ENCODE measurements around the gene SLC25A22.

The SLC25A22 gene

DNA sequence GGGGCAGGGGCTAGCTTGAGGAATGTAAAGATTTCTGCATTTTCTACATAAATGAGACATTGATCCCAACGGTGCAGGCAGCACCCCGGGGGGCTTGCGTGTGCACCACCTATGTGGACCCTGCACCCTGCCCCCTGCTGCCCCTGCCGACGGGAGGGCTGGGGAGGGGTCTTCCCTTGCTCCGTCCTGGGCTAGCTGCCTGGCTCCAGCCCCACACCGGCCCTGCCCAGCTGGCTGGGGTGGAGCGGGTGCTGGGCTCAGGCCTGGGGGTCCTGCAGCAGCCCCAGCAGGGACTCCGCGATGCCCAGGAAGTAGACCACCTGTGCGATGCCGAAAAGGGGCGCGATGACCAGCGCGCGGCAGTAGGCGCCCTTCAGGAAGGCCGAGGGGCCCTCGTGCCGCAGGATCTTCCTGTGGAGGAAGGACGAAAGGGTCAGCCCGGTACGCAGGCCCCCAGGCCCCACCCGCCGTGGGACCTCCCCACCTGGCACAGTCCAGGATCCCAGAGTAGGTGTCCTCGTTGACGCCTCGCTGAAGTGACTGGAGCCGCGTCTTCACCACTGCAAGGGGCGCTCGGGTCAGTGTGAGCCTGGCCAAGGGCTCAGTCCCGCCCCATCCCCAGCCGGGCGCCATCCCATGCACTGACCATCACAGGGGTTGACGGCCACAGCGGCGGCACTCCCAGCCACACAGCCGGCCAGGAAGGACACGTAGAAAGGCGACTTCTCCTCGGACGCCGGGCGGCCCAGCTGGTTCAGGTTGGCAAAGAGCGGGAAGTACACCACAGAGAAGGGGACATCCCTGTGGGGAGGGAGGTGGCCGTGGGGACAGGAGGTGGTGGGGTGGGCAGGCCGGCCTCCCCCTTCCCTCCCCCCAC lies 6.2 kb downstream of the SLC25A22 start:
- in situ Hi-C loops (cut with MboI; ENCODE audit: low sequenced_read_pairs): no loop called here

DNA sequence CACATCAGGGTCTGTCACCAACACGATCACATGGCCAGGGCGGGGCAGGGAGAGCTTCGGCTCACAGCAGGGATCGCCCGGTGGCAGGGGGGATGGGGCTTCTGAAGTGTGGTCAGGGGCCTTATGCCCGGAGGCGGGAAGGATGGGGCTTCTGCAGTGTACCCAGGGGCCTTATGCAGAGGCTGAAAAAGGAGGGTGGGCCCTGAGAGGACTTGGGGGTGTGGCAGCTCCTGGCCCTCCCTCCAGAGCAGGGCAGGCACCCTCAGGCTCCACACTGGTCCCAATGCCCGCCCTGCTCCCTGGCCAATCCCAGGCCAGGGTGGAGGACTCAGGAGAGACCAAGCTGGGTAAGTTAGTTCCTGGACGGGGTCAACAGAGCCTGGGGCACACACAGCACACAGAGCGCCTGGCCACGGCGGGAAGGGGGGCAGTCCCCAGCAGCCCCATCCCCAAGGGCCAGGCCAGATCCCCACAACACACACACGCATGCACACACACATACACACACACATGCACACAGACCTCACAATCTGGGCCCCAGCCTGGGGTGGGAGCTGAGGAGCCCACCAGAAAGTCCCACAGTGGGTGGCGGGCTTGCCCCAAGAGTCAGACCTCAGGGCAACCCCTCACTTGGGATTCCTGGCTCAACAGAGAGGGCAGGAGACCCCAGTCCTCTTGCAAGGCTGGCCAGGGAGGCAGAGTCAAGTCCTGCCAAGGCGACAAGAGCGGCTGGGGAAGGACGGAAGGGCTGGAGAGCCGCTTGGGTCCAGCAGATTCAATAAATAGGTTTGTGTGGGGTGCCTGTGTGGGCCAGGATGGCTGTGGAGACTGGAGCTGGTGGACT lies 7.1 kb downstream of the SLC25A22 start:
- in situ Hi-C loops (cut with MboI; ENCODE audit: low sequenced_read_pairs): no loop called here

DNA sequence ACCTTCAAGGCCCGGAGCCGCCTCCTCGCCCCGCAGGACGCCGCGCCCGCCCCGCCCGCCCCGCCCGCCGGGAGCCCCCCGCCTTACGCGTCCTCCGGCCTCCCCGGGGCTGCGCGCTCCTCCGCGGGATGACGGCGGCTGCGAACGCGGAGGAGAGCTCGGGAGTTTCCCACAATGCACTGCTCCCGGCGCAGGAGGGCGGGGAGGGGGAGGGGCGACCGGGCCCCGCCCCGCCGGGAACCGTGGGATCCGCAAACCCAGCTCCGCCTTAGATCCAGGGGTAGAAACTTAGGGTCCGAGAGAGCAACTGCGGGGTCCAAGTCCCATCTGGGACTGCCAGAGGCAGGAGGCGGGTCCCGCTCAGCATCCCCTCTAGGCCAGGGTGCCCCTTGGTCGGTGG lies 8.1 kb downstream of the SLC25A22 start, which contains the start of gene CEND1:
CEND1 (minus strand) TSS at position 148 of the 400 bp plus-strand sequence. CDS start 1,514 bp downstream, outside the sequence.
- in situ Hi-C loops (cut with MboI; ENCODE audit: low sequenced_read_pairs): no loop called here

DNA sequence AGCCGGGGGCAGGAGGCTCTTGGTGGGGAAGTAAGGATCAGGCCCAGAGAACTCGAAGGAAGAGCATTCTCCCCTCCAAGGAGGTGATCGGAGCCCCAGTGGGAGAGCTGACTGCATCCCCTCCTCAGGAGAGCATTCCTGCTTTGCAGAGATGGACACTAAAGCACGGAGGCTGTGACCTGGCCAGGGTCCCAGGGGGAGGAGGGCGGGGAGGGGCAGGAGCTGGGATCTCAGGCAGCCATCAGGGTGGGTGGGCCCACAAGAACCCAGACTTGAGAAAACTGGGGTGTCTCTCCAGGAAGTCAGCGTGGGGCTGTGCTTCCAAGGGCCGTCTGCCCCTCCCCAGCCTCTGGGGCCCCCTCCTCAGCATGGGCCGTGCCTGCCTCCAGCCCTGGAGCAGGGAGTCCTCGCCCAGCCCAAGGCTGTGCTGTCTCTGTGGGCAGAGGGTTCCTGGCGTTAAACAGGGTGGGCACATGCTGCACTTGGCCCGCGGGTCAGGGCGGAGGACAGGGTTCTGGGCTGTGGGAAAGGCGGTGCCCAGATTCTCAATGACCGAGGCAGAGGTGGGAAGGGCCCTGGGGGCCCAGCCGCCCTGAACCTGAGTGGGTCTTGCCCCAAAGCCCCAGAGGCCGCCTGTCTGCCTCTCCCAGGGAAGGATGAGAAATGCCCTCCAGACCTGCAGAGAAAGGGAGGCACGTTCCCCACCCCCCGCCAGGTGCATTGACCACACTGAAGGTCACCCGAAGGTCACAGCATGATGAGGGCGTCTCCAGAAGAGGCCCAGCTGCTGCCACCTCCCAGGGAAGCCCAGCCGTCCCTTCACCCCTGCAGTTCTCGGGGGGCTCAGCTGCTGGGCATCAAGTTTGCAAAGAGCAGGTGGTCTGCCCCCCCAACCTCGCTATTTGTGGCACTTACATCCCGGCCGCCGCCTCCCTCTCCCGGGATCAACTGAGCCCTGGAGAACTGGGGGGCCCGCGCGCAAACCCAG lies 8.8 kb downstream of the SLC25A22 start:
- in situ Hi-C loops (cut with MboI; ENCODE audit: low sequenced_read_pairs): no loop called here

DNA sequence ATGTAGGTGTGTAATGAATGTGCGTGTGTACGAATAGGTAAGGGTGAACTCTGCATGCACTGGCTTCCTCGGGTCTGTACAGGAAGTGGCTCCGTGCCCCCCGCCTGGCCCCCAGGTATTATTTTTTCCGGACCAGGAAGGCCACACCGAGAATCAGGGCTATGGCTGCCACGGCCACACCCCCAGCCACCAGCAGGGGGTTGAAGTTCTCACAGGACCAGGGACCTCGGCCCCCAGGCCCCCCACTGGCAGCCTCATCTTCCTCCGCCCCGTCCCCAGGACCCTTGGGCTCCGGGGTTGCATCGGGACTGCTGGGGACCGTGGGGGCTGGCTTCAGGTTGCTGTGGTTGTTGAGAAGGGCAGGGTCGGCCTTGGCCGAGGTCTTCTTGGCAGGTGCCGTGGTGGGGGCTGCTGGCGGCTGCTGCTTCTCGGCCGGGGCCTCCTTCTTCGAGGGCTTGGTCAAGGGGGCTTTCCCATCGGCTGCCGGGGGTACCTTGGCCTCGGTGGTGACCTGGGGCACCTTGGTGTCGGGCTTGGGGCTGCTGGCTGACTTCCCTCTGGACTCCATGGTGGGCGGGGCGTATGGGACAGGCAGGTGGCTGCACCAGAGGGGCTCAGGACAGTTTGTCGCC lies 10.0 kb downstream of the SLC25A22 start:
- in situ Hi-C loops (cut with MboI; ENCODE audit: low sequenced_read_pairs): no loop called here

DNA sequence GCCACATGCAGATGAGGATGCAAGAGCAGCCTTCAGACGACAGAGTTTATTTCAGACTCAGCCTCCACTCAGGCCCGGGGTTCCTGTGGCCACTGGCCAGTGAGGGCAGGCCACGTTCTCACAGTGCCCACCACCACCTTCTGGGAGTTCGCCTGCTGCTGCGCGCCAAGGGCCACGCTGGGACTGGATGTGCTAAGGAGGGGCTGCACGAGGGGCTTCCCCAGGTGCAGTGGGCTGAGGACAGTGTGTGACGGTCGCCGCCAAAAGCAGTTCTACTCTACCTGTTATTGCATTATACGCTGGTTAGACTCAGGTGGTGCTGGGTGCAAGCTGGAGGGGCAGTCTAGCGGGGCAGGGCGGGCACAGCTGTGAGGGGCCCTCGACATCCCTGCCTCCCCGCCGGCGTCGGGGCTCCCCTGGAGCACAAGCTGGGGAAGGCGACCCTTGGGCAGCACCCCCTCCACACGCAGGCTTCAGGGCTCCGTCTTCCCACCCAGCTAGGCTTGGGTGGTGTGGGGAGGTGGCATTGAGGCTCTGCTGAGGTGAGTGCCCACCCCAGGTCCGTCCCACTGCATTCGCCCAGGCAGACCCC lies 10.9 kb downstream of the SLC25A22 start:
- in situ Hi-C loops (cut with MboI; ENCODE audit: low sequenced_read_pairs): no loop called here

DNA sequence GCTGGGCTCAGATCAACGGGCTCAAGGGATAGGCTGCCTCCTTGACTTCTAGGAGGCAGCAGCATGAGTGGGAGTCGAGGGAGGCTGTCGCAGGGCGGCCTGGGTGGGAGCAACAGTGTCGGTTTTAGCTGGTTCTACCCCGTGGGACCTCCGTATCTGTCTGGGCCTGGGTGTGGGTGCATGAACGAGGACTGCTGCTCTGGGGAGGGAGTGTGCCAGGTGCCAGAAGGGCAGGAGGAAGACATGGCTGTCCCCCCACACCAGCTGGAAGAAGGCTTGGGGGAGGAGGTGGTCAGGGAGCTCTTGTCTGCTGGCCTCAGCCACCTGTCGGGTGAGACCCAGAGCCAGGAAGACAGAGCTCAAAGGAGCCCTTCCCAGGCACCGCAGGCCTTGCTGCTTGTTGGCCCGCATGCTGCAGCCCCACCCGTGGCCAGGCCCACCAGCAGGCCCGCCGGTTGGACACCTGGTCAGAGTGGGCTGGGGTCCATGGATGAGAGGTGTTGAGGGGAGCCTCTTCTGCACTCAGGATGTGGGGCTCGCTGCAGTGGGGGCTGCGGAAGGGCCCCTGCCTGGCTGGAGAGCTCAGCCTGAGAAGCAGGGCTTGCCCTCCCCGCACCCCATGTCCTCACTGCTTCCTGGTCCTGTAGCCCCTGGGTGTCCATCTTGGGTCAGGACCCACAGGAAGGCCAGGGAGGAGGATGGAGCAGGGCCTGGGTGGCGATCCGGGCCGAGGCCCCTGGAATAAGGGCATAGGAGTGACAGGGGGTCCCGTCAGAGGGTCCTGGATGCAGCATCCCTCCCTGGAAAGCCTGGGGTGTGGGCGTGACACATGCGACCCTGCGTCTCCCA lies 11.6 kb downstream of the SLC25A22 start:
- in situ Hi-C loops (cut with MboI; ENCODE audit: low sequenced_read_pairs): no loop called here

DNA sequence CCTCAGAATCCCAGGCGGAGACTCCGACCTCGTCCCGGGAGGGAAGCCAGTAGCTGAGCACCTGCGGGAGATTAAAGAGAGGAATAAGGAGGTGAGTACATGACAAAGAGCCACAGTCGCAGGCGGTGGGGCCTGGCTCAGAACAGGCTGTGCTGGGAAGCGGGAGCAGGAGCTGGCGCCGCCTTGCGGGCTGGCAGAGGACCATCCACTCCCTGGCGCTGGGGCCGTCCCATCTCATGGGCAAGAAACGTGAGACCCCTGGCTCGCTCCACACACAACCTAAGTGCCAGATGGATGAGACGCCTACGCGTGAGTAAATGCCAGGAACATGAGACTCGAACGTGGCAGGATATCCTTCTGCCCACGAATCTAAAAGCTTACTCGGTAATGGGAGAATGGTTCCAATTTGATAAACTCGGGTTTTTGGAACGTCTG lies 14.5 kb downstream of the SLC25A22 start:
- in situ Hi-C loops (cut with MboI; ENCODE audit: low sequenced_read_pairs): no loop called here

DNA sequence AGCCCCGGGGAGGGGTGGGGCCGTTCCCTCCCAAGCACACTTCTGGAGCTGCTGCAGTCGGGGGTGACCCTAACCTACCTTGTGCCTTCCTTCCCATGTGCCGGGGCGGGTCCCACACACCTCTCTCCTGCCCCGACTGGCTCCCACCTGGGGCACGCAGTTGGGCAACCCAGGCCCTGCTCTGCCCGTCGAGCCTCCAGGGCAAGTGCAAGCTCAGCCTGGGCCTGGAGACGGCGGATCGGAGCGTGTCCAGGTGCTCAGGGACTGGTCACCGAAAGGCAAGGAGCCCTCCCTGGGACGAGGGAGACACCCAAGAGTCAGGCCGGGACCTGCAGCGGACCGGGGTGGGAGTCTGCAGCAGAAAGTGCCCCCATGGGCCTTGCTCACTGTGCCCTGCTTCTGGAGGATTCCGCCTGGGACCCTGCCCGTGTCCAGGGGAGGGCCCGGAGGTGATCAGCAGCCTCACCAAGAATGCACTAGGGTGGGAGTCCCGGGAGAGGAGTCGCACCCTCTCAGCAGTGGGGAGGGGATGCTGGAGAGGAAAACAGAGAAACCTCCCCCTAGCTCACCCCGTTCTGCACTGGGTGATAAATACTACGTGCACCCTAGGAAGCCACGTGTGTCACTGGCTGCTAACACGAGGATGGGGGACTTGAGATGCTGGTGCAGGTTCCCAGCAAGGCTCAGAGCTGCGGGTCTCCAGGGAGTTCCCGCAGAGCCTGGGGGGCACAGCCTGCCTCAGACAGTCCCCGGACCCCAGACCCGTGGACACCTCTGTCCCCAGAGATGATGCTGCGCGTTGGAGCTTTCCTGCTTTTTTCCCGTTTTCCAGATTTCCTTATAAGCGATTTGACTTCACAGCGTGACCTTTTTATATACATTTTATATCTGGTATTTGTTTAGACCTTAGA lies 15.6 kb downstream of the SLC25A22 start:
- in situ Hi-C loops (cut with MboI; ENCODE audit: low sequenced_read_pairs): no loop called here

DNA sequence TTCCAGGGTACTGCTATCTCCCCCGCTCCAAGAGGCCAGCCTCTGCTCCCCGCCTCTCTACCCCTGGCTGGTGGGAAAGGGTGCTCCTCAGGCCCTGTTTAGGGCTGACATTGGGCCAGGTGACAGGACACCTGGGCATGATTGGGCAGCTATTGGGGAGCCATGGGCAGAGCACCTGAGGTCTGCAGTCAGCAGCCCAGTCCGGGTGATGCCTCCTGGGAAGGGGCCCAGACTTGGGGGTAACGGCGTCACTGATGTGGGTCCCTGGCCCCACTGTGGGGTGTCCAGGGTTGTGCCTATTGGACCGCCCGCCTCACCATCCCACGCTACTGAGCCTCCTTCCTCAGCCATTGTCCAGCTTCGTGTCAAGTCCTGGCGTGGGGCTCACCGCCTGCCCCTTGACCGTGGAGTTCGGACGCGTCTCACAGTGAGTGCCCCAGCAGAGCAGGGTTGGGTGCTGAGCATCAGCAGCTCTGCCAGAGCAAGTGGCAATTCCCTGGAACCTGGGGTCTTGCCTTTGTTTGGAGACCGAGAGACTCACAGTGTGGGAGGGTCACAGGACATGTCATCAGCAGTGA lies 18.0 kb downstream of the SLC25A22 start:
- in situ Hi-C loops (cut with MboI; ENCODE audit: low sequenced_read_pairs): no loop called here

DNA sequence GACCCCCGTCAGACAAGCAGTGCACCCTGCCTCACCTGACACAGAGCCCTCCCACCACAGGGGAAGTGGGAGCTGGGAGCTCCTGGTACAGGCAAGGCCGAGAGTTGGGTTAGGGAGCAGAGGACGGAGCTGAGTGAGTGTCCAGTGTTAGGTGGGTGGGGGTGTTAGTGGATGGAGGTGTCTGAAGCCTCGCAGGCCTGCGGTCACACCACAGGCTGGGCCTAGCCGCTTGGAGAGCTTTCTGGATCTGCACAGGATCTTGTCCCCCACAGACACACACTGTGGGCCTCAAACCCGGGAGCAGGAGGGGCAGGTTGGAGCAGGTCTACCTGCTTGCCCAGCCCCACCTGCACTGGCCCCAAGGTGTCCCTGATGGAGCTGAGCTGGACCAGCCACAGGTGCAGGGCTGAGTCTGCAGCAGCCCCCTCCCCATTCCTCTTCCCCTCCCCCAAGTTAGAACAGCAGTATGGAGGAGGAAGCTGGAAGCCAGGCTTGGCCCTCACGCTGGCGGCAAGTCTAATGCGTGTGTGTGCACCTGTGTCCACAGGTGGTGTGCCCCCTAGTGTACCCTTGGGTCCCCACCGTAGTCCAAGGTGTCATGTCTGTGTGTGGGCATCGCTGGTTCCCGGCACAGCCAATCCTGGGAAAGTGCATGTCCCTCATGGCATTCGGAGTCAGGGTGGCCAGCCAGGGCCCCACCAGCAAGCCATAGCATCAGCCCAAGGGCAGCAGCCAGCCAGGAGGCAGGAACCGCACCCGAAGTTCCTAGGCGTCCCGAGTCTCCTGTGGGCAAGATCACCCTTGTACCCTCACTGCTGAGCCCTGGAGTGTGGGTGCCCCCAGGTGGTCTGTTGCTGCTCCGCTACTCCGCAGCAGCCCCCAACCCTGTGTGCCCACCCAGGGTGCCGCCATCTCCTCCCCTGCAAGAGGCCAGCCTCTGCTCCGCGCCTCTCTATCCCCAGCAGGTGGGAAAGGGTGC lies 18.8 kb downstream of the SLC25A22 start:
- in situ Hi-C loops (cut with MboI; ENCODE audit: low sequenced_read_pairs): no loop called here

DNA sequence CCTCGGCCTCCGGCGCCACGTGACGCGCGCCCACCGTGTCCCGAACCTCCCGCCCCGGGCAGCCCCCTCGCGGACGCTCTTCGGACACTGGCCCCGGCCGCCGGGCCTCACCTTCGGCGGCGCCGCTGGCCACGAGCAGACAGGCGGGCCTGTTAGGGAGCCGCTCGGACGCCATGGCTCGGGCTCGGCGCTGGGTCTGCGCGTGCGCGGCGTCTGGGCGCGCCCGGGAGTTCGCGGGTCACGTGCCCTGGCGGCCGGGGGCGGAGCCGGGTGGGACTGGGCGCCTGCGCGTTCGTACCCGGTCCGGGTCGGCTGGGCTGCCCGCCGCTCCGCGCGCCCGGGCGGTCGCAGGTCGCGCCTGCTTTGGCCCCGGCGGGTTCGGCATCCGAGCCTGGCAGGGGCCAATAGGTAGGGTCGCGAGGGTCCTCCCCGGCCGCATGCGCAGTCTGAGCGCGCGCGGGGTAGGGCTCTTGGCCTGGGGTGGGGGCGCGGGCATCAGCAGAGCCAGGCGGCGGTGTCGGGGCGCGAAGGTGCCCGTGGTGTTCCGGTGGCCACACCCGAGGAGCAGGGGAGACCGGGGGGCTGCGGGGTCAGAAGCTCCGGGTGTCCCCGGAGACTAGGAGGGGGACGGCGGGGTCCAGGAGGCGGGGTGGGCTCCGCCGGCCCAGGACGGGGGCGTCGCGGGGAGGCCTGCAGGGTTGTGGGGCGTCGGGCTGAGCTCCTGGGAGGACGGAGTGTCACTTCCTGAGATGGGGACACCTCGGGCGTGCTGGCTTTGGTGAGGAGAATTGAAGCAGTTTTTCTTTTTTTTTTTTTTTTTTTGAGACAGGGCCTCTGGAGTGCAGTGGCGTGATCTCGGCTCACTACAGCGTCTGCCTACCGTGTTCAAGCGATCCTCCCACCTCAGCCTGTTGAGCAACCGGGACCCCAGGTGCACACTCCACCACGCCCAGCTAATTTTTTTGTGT lies 20.5 kb downstream of the SLC25A22 start, which contains the start of gene GATD1:
GATD1 (minus strand) TSS at position 200 of the 968 bp plus-strand sequence; CDS start at position 175, 25 bp downstream.
- in situ Hi-C loops (cut with MboI; ENCODE audit: low sequenced_read_pairs): no loop called here

DNA sequence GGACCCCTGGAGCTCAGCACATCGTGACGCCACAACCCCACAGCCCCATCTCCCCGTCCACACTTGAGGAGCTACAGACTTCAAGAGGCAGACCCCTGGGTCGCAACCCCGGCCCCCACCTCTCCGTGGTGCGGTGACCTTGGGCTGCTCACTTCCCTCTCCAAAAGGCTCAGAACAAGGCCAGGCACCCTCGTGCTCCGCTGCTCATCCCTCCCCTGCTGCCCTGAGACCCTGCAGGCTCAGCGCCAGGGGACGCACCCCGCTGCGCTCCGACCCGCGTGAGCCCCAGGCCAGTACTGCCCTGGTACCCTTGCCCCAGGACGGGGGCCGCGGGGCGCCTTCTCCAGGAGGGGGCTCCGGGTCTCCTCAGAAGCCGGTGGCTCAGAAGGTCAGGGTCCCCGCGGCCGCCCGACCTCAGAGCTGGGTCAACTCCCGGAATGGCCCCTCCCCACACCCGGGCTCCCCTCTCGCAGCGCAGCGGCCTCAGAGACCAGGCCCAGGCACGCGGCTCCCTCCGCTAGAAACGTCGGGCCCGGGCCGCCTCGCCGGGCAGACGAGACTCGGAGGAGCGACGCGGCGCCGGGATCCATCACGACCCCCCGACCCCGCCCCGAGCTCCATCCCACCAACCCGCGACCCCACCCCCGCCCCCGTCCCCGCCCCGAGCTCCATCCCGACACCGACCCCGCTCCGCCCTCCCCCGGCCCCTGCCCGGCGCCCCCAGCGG lies 21.4 kb downstream of the SLC25A22 start:
- in situ Hi-C loops (cut with MboI; ENCODE audit: low sequenced_read_pairs): no loop called here

DNA sequence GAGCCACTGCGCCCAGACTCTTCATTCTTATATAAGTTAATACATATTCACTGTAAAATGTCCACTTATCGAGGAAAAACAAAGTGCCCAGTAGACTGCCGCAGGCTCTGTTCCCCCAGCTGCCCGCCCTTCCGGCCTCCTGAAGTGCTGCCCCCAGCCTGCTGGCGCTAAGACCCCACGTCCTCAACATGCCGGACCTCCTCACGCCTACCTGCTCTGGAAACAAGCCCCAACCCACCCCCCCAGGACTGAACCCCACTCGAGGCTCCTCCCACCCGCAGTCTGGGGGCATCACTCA lies 21.9 kb downstream of the SLC25A22 start:
- in situ Hi-C loops (cut with MboI; ENCODE audit: low sequenced_read_pairs): no loop called here
